ENCODE measurements around the gene MAP2K2.
A peak's percentile ranks its signal among the peaks of the same experiment; 100 is the strongest.

The MAP2K2 gene

DNA sequence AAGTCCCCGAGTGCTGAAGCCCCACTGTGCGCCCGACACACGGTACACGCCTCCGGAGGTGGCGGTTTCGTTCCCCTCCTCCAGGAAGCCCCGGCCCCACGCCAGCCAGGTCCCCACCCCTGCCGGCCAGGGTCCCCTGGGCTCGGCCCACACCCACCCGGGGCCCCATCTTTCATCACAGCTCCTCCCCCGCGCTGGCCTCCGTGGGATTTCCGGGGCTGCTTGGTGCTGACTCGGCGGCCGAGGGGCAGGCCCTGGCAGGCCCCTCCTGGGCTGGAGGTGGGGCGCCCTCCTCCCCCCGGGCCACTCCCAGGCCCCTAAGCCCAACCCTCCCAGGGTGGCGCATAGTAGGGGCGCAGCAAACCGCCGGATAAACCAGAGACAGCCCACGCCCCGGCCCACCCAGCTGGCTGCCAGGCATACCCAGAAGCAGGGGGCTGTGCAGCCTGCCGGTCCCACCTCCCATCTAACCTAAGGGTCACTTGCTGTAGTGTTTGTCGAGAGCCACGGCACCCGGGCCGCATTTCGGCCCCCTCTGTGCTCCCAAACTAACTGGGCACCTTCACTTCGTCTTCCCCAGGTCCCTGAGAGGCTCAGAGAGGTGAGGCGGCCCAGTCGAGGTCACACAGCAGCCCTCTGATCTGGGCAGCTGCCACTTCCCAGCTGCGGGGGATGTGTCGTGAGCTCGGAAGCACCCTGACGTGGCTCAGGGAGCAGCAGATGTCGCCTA lies 63.9 kb downstream of the MAP2K2 start:
- Histone ChIP-seq H3K36me3 (ENCODE audit: control insufficient read depth in 2 of 2, insufficient read depth in 1 of 2, low read length in 2 of 2) (peaks cover 5 to 29% of the 10 kb centered on the region in 2 experiments; a peak in 2 of 3 replicates), H3K9me3 (ENCODE audit: control insufficient read depth, insufficient read depth, low read depth, low read length) (no peaks in the 10 kb centered on the region), H3K4me1 (ENCODE audit: control insufficient read depth, insufficient read depth, low read length) (0 out of 2 replicates have a peak, but pooled peaks cover 4% of the 10 kb centered on the region), H3K4me3 (ENCODE audit: low read depth, low read length) (no peak overlapping the region), H3K27ac (ENCODE audit: extremely low read depth, low read depth, low read length) (no peak overlapping the region)
- TF ChIP-seq ZNF76 (tag by site-specific recombination; IDR thresholded peaks at IDR 0.05; ENCODE audit: borderline replicate concordance, low read depth) (no peak), KLF1 (tag by site-specific recombination; IDR thresholded peaks at IDR 0.05) (peak; percentile 76), ZNF768 (tag by site-specific recombination; IDR thresholded peaks at IDR 0.05) (peak; percentile 89), ZBTB7A (tag by site-specific recombination; IDR thresholded peaks at IDR 0.05; ENCODE audit: low read depth) (0 out of 2 replicates have a peak, but pooled peaks have one; percentile 15), ZFHX2 (tag by site-specific recombination; conservative IDR thresholded peaks at IDR 0.05) (peak; percentile 76), ZNF311 (tag by site-specific recombination; IDR thresholded peaks at IDR 0.05; ENCODE audit: borderline replicate concordance) (no peak), KLF8 (tag by site-specific recombination; IDR thresholded peaks at IDR 0.05) (peak; percentile 36; the same call in 1 of the 2 replicates), EGR2 (tag by site-specific recombination; IDR thresholded peaks at IDR 0.05; ENCODE audit: low read depth) (0 out of 2 replicates have a peak, but pooled peaks have one; percentile 30), ZNF341 (tag by site-specific recombination; IDR thresholded peaks at IDR 0.05; ENCODE audit: low read depth) (0 out of 2 replicates have a peak, but pooled peaks have one; percentile 21)
- TF ChIP-seq, protein P1, sequence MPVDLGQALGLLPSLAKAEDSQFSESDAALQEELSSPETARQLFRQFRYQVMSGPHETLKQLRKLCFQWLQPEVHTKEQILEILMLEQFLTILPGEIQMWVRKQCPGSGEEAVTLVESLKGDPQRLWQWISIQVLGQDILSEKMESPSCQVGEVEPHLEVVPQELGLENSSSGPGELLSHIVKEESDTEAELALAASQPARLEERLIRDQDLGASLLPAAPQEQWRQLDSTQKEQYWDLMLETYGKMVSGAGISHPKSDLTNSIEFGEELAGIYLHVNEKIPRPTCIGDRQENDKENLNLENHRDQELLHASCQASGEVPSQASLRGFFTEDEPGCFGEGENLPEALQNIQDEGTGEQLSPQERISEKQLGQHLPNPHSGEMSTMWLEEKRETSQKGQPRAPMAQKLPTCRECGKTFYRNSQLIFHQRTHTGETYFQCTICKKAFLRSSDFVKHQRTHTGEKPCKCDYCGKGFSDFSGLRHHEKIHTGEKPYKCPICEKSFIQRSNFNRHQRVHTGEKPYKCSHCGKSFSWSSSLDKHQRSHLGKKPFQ (tag by site-specific recombination; IDR thresholded peaks at IDR 0.05) = no peak
- TF ChIP-seq, protein P2, sequence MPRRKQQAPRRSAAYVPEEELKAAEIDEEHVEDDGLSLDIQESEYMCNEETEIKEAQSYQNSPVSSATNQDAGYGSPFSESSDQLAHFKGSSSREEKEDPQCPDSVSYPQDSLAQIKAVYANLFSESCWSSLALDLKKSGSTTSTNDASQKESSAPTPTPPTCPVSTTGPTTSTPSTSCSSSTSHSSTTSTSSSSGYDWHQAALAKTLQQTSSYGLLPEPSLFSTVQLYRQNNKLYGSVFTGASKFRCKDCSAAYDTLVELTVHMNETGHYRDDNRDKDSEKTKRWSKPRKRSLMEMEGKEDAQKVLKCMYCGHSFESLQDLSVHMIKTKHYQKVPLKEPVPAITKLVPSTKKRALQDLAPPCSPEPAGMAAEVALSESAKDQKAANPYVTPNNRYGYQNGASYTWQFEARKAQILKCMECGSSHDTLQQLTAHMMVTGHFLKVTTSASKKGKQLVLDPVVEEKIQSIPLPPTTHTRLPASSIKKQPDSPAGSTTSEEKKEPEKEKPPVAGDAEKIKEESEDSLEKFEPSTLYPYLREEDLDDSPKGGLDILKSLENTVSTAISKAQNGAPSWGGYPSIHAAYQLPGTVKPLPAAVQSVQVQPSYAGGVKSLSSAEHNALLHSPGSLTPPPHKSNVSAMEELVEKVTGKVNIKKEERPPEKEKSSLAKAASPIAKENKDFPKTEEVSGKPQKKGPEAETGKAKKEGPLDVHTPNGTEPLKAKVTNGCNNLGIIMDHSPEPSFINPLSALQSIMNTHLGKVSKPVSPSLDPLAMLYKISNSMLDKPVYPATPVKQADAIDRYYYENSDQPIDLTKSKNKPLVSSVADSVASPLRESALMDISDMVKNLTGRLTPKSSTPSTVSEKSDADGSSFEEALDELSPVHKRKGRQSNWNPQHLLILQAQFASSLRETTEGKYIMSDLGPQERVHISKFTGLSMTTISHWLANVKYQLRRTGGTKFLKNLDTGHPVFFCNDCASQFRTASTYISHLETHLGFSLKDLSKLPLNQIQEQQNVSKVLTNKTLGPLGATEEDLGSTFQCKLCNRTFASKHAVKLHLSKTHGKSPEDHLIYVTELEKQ (tag by site-specific recombination; IDR thresholded peaks at IDR 0.05; ENCODE audit: borderline replicate concordance) = no peak
- TF ChIP-seq, protein P3, sequence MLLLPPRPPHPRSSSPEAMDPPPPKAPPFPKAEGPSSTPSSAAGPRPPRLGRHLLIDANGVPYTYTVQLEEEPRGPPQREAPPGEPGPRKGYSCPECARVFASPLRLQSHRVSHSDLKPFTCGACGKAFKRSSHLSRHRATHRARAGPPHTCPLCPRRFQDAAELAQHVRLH (tag by site-specific recombination; IDR thresholded peaks at IDR 0.05) = no peak
- ChIA-PET POLR2A (no interaction called here), CTCF (no interaction called here)

DNA sequence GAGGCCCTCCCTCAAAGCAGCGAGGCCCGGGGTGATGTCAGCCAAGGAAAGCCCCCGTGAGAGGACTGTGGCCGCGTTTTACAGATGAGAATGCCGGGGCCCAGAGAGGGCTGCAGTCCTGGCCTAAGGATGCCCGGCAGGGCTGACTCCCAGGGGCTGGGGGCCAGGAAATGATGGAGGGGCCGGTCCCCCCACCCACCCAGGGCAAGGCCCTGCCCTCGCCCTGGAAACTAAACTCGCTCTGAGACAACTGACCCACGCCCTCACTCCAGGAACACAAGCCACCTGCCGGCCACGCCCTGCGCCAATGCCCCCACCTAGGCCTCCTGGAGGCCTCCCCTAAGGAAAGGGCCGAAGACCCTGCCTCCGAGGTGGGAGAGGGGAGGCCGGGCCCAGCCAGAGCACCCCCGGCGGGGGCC lies 64.5 kb downstream of the MAP2K2 start:
- Histone ChIP-seq H3K4me3 (ENCODE audit: low read depth, low read length) (no peak overlapping the region), H3K27ac (ENCODE audit: extremely low read depth, low read depth, low read length) (peak overlapping the region; percentile 1; the same call in 1 of the 2 replicates), H3K36me3 (ENCODE audit: control insufficient read depth in 2 of 2, insufficient read depth in 1 of 2, low read length in 2 of 2) (peaks cover 5 to 35% of the 10 kb centered on the region in 2 experiments; a peak in 2 of 3 replicates), H3K4me1 (ENCODE audit: control insufficient read depth, insufficient read depth, low read length) (0 out of 2 replicates have a peak, but pooled peaks cover 4% of the 10 kb centered on the region), H3K9me3 (ENCODE audit: control insufficient read depth, insufficient read depth, low read depth, low read length) (no peaks in the 10 kb centered on the region)
- ChIA-PET POLR2A (interaction anchor here (2.2 kb wide), 1 partner anchor 74 kb away, joined by 8 read pairs; the partner anchor contains the start of gene EEF2), CTCF (no interaction called here)
- TF ChIP-seq, protein P4, sequence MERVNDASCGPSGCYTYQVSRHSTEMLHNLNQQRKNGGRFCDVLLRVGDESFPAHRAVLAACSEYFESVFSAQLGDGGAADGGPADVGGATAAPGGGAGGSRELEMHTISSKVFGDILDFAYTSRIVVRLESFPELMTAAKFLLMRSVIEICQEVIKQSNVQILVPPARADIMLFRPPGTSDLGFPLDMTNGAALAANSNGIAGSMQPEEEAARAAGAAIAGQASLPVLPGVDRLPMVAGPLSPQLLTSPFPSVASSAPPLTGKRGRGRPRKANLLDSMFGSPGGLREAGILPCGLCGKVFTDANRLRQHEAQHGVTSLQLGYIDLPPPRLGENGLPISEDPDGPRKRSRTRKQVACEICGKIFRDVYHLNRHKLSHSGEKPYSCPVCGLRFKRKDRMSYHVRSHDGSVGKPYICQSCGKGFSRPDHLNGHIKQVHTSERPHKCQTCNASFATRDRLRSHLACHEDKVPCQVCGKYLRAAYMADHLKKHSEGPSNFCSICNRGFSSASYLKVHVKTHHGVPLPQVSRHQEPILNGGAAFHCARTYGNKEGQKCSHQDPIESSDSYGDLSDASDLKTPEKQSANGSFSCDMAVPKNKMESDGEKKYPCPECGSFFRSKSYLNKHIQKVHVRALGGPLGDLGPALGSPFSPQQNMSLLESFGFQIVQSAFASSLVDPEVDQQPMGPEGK (tag by site-specific recombination; IDR thresholded peaks at IDR 0.05) = peak; percentile 32; the same call in 1 of the 2 replicates
- TF ChIP-seq KLF10 (tag by site-specific recombination; IDR thresholded peaks at IDR 0.05) (no peak), ZBTB26 (tag by site-specific recombination; optimal IDR thresholded peaks at IDR 0.05) (no peak), ZNF658 (tag by site-specific recombination; IDR thresholded peaks at IDR 0.05) (no peak), SP2 (tag by site-specific recombination; IDR thresholded peaks at IDR 0.05) (no peak), ZNF23 (tag by site-specific recombination; IDR thresholded peaks at IDR 0.05; ENCODE audit: borderline replicate concordance) (no peak), ZBTB21 (tag by site-specific recombination; IDR thresholded peaks at IDR 0.05) (no peak), WT1 (tag by site-specific recombination; IDR thresholded peaks at IDR 0.05) (no peak), ZNF521 (tag by site-specific recombination; IDR thresholded peaks at IDR 0.05) (no peak), KLF7 (tag by site-specific recombination; IDR thresholded peaks at IDR 0.05; ENCODE audit: borderline replicate concordance) (peak; percentile 39; the same call in 1 of the 2 replicates), ZNF76 (tag by site-specific recombination; IDR thresholded peaks at IDR 0.05; ENCODE audit: borderline replicate concordance, low read depth) (no peak), ZNF610 (tag by site-specific recombination; IDR thresholded peaks at IDR 0.05; ENCODE audit: borderline replicate concordance) (no peak), ZNF596 (tag by site-specific recombination; IDR thresholded peaks at IDR 0.05) (no peak), KLF8 (tag by site-specific recombination; IDR thresholded peaks at IDR 0.05) (0 out of 2 replicates have a peak, but pooled peaks have one; percentile 6)

Data from HEK293 (cell line).